22Rv1 (cell line): ENCODE measurements around the gene AGFG2.

Experiments used
- ZFX ChIP-seq: fragments of 450-650 bp; IDR thresholded peaks from 2 replicates; pipeline ENCODE4 v1.6.1; 2017; ENCODE audit warnings: antibody characterized with exemption, borderline replicate concordance
- TF ChIP-seq, protein P1 (sequence below): fragments of 450-650 bp; IDR thresholded peaks from 2 replicates; pipeline ENCODE4 v1.5.1; 2017; ENCODE audit warnings: mild to moderate bottlenecking

DNA sequence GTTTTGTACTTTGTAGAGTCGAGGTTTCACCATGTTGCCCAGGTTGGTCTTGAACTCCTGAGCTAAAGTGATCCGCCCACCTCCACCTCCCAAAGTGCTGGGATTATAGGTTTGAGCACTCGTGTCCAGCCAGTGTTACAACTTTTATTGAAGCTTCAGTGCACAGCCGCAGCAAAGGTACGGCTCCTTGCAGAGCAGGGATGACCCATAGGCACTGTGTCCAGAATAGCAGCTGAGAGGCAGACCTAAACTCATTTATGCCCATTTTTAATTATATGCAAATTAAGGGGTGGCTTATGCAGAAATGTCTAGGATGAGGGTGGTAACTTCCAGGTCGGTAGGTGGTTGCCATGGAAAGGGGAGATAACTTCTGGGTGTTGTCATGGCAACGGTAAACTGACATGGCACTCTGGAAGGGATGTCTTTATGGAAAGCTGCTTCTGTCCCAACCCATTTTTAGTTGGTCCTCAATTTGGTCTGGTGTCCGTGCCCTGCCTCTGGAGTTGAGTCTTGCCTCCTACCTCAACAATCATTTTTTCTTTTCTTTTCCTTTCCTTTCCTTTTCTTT lies 32.6 kb upstream of the AGFG2 start:
- TF ChIP-seq, protein P1, sequence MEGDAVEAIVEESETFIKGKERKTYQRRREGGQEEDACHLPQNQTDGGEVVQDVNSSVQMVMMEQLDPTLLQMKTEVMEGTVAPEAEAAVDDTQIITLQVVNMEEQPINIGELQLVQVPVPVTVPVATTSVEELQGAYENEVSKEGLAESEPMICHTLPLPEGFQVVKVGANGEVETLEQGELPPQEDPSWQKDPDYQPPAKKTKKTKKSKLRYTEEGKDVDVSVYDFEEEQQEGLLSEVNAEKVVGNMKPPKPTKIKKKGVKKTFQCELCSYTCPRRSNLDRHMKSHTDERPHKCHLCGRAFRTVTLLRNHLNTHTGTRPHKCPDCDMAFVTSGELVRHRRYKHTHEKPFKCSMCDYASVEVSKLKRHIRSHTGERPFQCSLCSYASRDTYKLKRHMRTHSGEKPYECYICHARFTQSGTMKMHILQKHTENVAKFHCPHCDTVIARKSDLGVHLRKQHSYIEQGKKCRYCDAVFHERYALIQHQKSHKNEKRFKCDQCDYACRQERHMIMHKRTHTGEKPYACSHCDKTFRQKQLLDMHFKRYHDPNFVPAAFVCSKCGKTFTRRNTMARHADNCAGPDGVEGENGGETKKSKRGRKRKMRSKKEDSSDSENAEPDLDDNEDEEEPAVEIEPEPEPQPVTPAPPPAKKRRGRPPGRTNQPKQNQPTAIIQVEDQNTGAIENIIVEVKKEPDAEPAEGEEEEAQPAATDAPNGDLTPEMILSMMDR, result no peak
- no peak for TF ChIP-seq ZFX
